ENCODE results near the gene FARS2.

FARS2 gene

DNA sequence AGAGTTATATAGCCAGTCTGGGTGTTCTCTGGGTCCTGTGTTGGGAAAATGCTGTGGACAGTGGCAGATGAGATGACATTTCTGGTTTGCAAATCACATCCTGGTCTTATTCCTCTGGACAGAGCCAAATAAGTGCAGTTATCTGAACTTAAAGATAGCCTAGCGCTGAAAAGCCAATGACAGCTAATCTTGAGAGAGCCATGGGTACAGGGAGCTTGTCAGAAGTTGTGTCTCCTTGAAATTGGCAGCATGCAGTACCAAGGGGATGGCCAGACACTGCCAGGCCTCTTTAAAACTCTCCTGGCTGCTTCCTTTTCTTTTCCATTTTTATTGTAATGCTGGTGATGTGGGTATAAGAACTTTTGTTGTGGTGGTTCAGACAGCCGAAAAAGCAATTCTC lies 362.5 kb downstream of the FARS2 start:
- ChIA-PET CTCF (interaction anchor here (0.7 kb wide), 1 partner anchor 23 kb away, joined by 3 read pairs; no protein-coding TSS in a partner anchor), POLR2A (no interaction called here)
- no peak for DNase-seq (ENCODE audit: extremely low spot score)
- TF ChIP-seq LEF1 (IDR thresholded peaks at IDR 0.05; ENCODE audit: borderline replicate concordance): no peak
- no peak for TF ChIP-seq FOXK2 (IDR thresholded peaks at IDR 0.05)
- no peak for TF ChIP-seq BHLHE40 (IDR thresholded peaks at IDR 0.05; ENCODE audit: borderline replicate concordance)
- TF ChIP-seq ELF4 (IDR thresholded peaks at IDR 0.05): no peak
- TF ChIP-seq FOXM1 (IDR thresholded peaks at IDR 0.05; ENCODE audit: borderline replicate concordance): no peak
- no peak for TF ChIP-seq TARDBP (IDR thresholded peaks at IDR 0.05)
- no peak for TF ChIP-seq L3MBTL2 (conservative IDR thresholded peaks at IDR 0.05)
- TF ChIP-seq ARNT (IDR thresholded peaks at IDR 0.05): no peak
- TF ChIP-seq SUZ12 (IDR thresholded peaks at IDR 0.05): no peak
- TF ChIP-seq ZNF384 (IDR thresholded peaks at IDR 0.05): no peak
- no peak for TF ChIP-seq SP1 (IDR thresholded peaks at IDR 0.05)
- TF ChIP-seq NFRKB (IDR thresholded peaks at IDR 0.05): no peak

DNA sequence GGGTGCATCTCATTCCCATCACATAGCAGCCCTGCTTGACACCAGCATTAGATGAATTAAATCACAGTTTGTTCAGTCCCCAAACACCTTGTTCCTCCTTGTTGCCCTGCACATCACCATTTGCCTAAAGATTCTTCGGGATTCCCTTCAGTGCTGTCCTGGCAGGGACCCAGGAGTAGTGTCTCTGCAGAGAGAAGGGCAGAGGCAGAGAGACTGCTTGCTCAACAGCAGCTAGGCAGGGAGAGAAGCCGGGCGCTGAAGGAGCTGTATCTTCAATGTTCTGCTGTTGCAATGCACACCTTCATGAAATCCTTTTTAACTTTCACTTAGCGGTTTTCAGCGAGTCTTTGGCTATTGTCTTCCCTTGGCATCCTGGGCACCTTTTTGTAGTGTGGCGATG lies 362.9 kb downstream of the FARS2 start:
- DNase-seq (ENCODE audit: extremely low spot score): no peak
- ChIA-PET POLR2A (no interaction called here), CTCF (no interaction called here)
- TF ChIP-seq, protein P1, sequence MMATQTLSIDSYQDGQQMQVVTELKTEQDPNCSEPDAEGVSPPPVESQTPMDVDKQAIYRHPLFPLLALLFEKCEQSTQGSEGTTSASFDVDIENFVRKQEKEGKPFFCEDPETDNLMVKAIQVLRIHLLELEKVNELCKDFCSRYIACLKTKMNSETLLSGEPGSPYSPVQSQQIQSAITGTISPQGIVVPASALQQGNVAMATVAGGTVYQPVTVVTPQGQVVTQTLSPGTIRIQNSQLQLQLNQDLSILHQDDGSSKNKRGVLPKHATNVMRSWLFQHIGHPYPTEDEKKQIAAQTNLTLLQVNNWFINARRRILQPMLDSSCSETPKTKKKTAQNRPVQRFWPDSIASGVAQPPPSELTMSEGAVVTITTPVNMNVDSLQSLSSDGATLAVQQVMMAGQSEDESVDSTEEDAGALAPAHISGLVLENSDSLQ (IDR thresholded peaks at IDR 0.05): no peak
- TF ChIP-seq TARDBP (IDR thresholded peaks at IDR 0.05) (no peak), SP1 (IDR thresholded peaks at IDR 0.05) (no peak), L3MBTL2 (conservative IDR thresholded peaks at IDR 0.05) (no peak), FOXM1 (IDR thresholded peaks at IDR 0.05; ENCODE audit: borderline replicate concordance) (no peak), FOXK2 (IDR thresholded peaks at IDR 0.05) (no peak), BHLHE40 (IDR thresholded peaks at IDR 0.05; ENCODE audit: borderline replicate concordance) (no peak), SUZ12 (IDR thresholded peaks at IDR 0.05) (no peak), FOXA1 (IDR thresholded peaks at IDR 0.05) (no peak), NFRKB (IDR thresholded peaks at IDR 0.05) (no peak), CTBP1 (IDR thresholded peaks at IDR 0.05; ENCODE audit: borderline replicate concordance) (no peak), ARNT (IDR thresholded peaks at IDR 0.05) (no peak), ZNF384 (IDR thresholded peaks at IDR 0.05) (no peak), ELF4 (IDR thresholded peaks at IDR 0.05) (no peak), LEF1 (IDR thresholded peaks at IDR 0.05; ENCODE audit: borderline replicate concordance) (no peak), HDGF (IDR thresholded peaks at IDR 0.05; ENCODE audit: borderline replicate concordance) (no peak)

DNA sequence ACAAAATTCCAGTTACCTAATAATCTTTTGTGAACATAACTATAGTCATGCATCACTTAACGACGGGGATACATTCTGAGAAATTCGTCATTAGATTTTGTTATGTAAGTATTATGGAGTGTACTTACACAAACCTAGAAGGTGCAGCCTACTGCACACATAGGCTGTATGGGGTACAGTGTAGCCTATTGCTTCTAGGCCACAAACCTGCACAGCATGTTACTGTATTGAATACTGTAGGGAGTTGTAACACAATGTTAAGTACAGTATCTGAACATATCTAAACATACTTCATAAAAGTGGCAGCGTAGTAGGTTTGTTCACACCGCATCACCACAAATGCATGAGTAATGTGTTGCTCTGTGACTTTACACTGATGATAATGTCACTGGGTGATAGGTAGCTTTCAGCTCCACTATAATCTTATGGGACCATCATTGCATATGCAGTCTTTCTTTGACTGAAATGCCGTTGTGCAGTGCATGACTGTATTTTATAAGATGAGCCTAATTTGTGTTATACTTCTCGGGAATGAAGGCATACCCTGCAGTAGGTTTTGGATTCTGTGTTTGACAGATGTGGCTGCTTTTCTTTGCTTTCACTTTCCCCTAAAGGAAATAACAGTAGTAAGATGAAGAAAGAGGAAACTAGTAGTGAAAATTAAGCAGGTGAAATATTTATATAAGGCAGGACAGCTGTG lies 365.6 kb downstream of the FARS2 start:
- CTCF ChIA-PET: no interaction called here
- DNase-seq (ENCODE audit: extremely low spot score): no peak

DNA sequence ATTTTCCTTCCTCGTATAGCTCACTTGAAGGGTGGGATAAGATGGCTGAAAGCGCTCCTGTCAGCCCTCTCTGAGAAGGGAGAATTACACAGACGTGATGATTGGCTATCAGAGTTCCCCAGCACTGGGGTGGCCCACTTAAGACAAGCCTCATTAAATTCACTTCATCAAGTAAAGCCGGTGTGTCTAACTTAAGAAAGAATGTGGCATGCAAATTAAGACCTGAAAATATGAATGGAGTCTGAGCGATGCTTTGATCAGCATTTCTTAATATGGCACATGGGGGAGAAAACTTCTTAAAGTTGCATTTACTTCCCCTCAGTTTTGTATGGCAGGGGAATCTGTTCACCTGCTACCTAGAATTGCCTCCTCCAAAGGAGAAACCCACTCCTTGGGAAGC lies 369.3 kb downstream of the FARS2 start:
- TF ChIP-seq ELF4 (IDR thresholded peaks at IDR 0.05): no peak
- ChIA-PET POLR2A (interaction anchor here (0.5 kb wide), 1 partner anchor 114 kb away, joined by 4 read pairs; no protein-coding TSS in a partner anchor), CTCF (no interaction called here)
- no peak for DNase-seq (ENCODE audit: extremely low spot score)

More for the DNA sequence above, 365.6 kb downstream of the FARS2 start:
- POLR2A ChIA-PET: no interaction called here
- TF ChIP-seq FOXA1 (IDR thresholded peaks at IDR 0.05) (no peak), CTBP1 (IDR thresholded peaks at IDR 0.05; ENCODE audit: borderline replicate concordance) (no peak), LEF1 (IDR thresholded peaks at IDR 0.05; ENCODE audit: borderline replicate concordance) (no peak), FOXK2 (IDR thresholded peaks at IDR 0.05) (no peak), TARDBP (IDR thresholded peaks at IDR 0.05) (no peak), SP1 (IDR thresholded peaks at IDR 0.05) (no peak), SUZ12 (IDR thresholded peaks at IDR 0.05) (no peak), ZNF384 (IDR thresholded peaks at IDR 0.05) (no peak), NFRKB (IDR thresholded peaks at IDR 0.05) (no peak), L3MBTL2 (conservative IDR thresholded peaks at IDR 0.05) (no peak), HDGF (IDR thresholded peaks at IDR 0.05; ENCODE audit: borderline replicate concordance) (no peak), FOXM1 (IDR thresholded peaks at IDR 0.05; ENCODE audit: borderline replicate concordance) (no peak), ARNT (IDR thresholded peaks at IDR 0.05) (no peak), BHLHE40 (IDR thresholded peaks at IDR 0.05; ENCODE audit: borderline replicate concordance) (no peak), ELF4 (IDR thresholded peaks at IDR 0.05) (no peak)
- TF ChIP-seq, protein P1 (IDR thresholded peaks at IDR 0.05): no peak

DNA sequence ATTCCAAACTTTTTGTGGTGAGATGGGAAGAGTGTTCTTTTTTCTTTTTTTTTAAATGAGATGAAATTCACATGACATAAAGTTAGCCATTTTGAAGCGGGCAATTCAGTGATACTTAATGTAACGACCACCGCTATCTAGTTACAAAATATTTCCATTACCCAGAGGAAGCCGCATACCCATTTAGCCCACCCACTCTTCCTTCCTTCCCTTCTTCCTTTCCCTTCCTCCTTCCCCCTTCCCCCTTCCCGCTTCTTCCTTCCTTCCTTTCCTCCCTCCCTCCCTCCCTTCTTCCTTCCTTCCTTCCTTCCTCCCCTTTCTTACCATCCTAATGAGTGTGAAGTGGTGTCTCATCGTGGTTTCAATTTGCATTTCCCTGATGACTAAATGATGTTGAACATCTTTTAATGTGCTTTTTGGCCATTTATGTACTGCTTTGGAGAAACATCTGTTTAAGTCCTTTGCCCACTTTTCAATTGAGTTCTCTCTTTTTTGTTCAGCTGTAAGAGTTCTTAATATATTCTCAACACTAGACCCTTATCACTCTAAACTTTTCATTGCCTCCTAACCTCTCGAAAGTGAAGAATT lies 371.1 kb downstream of the FARS2 start:
- CTCF ChIA-PET: no interaction called here
- TF ChIP-seq HDGF (IDR thresholded peaks at IDR 0.05; ENCODE audit: borderline replicate concordance) (no peak), ZNF384 (IDR thresholded peaks at IDR 0.05) (no peak), SUZ12 (IDR thresholded peaks at IDR 0.05) (no peak), CTBP1 (IDR thresholded peaks at IDR 0.05; ENCODE audit: borderline replicate concordance) (no peak), TARDBP (IDR thresholded peaks at IDR 0.05) (no peak), FOXA1 (IDR thresholded peaks at IDR 0.05) (no peak), ELF4 (IDR thresholded peaks at IDR 0.05) (no peak), NFRKB (IDR thresholded peaks at IDR 0.05) (no peak), FOXK2 (IDR thresholded peaks at IDR 0.05) (no peak), L3MBTL2 (conservative IDR thresholded peaks at IDR 0.05) (no peak), ARNT (IDR thresholded peaks at IDR 0.05) (no peak), SP1 (IDR thresholded peaks at IDR 0.05) (no peak), FOXM1 (IDR thresholded peaks at IDR 0.05; ENCODE audit: borderline replicate concordance) (no peak), LEF1 (IDR thresholded peaks at IDR 0.05; ENCODE audit: borderline replicate concordance) (no peak), BHLHE40 (IDR thresholded peaks at IDR 0.05; ENCODE audit: borderline replicate concordance) (no peak)
- TF ChIP-seq, protein P1 (IDR thresholded peaks at IDR 0.05): no peak
- no peak for DNase-seq (ENCODE audit: extremely low spot score)
- POLR2A ChIA-PET: no interaction called here

DNA sequence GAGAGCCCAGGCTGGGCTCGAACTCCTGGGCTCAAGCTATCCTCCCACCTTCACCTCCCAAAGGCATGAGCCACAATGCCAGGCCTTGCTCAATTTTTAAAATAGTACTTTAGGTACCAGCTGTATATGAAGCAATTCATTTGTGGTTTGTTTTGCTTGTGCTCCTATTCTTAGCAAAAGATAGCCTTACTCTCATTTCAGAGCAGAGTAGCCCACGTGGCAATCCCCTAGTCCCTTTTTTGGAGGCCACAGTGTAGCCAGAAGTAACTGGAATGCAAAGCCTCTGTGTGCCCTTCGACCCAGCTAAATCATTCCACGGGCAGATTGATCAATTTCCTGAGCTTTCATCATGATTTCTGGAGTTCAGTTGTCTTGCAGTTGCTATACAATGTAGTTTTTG lies 373.2 kb downstream of the FARS2 start:
- TF ChIP-seq HDGF (IDR thresholded peaks at IDR 0.05; ENCODE audit: borderline replicate concordance) (no peak), ZNF384 (IDR thresholded peaks at IDR 0.05) (no peak)
- no peak for DNase-seq (ENCODE audit: extremely low spot score)
- POLR2A ChIA-PET: no interaction called here
- CTCF ChIA-PET: no interaction called here
